GM19023 (cell line): ENCODE measurements around the gene NRCAM.

Experiments used
- ATAC-seq: cut with Tn5 transposase; IDR thresholded peaks from one replicate; pipeline ENCODE4 v1.9.1; 2021; ENCODE audit warnings: mild to moderate bottlenecking, moderate library complexity; ENCODE audit not compliant: unreplicated experiment

NRCAM gene

DNA sequence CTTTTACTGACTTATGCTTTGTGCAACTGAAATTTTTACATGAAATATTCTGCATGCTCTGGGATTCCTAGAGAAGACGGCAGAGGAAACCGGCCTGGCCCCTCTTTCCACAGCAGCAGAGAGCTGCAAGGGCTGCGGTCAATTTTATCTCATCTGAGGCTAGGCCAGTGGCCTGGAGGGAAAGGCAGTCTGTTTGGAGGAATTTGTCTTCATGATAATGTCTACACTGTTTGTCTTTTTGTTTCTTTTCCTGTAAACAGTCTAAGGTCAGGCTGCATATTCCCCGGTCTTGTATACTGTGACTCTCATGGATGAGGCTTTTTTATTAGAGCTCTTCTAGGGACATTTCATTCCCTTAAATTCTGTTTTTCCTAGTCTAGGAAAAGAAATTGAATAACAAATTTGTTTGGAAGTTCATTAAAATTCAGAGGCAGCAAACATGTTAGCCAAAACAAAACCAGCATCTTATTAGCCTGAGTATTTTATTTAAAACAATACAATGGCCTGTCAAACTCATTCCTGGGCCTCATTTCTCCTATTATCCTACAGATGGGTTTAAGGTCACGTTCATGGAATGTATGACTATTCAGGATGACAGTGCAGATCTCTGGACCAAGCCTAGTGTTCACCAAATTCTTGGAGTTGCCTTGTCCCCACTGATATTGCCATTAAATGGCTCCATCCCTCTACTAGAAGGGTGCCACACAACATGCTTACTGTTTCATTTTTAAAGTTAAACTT lies 352.5 kb downstream of the NRCAM start:
- ATAC-seq, result no peak

DNA sequence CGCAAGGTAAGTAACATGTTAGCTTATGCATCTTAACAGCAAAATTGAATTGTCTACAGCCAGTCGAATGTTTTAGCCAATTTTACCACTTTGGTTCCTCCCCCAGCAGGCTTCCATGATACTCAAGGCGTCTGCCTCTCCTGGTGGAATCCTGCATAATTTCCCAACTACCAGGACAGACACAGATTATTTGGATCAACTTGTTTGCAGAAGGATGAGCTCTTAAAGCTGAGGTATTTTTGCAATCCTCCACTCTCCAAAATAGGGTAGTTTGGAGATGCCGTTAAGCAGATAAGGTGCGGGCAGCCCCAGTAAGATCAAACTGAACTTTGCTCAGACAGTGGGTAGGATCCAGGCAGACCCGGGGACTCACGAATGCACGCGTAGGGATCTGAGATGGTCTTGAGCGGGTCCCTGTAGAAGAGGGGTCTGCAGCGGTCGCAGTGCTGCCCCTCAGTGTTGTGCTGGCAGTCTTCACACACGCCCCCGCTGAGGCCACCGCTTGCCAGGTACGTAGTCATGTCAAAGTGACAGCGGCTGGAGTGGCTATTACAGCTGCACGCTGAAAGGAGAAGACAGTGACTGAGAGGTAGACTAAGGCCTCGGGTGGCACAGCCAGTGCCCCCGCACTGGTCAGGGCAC lies 353.4 kb downstream of the NRCAM start:
- ATAC-seq, result no peak

DNA sequence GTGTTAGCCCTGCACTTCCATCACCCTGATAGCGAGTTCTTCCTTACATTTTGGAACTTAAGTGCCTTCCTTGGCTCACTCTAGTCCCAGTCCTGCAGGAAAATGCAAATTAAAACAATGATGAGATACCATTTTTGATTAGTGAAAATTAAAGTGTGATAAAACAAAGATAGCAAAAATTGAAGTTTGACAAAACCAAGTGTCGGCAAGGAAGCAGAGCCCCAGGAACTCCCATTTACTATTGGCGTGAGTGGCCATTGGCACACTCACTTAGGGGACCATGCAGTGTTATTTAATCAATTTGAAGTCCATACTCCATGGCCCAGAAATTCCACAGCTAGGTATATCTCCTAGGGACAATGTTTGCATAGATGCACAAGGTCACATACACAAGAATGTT lies 354.5 kb downstream of the NRCAM start:
- no peak for ATAC-seq

DNA sequence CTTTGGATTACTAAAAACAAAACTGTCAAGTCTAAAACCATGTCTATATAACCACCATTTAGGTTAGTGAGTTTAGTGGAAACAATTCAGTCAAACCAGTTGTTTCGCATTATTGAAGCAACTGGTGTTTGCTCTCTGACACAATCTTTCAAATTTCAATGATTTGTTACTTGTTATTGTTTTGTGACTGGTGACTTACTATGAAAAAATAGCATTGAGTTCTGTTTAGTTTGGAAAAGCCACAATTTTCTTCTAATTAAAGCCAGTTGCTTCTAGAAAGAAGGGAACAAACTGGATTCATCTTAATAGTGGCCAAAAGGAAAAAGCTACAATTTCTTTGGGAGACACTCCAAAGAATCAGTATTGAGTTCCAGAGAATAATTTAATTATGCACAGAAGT lies 356.5 kb downstream of the NRCAM start:
- ATAC-seq, result no peak

DNA sequence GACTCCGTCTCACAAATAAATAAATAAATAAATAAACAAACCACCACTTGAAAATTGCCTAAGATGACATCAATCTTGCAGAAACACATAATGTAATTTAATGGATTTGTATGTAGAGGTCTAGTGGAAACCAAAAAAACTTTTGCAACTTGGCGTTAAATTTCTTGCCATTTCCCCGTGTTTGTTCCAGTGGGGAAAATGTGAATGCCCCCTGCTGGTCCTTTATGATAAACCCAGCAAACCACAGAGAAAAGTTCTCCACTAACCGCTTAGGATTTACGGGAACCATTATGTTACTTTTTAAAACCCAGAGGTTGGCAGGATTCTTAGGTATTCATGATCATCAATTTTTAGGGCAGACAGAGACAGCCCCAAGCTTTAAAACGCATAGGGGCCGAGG lies 358.5 kb downstream of the NRCAM start:
- no peak for ATAC-seq
